Measurements from ENCODE around the gene GINS1.

GRCh38 chr20:25497586-25498279 is 90.3 kb downstream of the GINS1 start:
- TF ChIP-seq, protein P1, sequence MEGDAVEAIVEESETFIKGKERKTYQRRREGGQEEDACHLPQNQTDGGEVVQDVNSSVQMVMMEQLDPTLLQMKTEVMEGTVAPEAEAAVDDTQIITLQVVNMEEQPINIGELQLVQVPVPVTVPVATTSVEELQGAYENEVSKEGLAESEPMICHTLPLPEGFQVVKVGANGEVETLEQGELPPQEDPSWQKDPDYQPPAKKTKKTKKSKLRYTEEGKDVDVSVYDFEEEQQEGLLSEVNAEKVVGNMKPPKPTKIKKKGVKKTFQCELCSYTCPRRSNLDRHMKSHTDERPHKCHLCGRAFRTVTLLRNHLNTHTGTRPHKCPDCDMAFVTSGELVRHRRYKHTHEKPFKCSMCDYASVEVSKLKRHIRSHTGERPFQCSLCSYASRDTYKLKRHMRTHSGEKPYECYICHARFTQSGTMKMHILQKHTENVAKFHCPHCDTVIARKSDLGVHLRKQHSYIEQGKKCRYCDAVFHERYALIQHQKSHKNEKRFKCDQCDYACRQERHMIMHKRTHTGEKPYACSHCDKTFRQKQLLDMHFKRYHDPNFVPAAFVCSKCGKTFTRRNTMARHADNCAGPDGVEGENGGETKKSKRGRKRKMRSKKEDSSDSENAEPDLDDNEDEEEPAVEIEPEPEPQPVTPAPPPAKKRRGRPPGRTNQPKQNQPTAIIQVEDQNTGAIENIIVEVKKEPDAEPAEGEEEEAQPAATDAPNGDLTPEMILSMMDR (IDR thresholded peaks at IDR 0.05), result no peak
- TF ChIP-seq POLR2A (IDR thresholded peaks at IDR 0.05) (no peak), POLR2AphosphoS5 (IDR thresholded peaks at IDR 0.05) (no peak)
